ENCODE measurements around the gene ACSM2A. TPM values are rescaled to one million over a fixed set of nuclear protein-coding genes. Genes with fewer than 3 reads are reported as not detected.
"Not testable (repeated sequence)": the region's sequence is repeated elsewhere in the genome, so short reads cannot be mapped to it uniquely, and the experiment has no call there.

ACSM2A gene
- total RNA-seq, 1 donor from 2014 or later: not detected

DNA sequence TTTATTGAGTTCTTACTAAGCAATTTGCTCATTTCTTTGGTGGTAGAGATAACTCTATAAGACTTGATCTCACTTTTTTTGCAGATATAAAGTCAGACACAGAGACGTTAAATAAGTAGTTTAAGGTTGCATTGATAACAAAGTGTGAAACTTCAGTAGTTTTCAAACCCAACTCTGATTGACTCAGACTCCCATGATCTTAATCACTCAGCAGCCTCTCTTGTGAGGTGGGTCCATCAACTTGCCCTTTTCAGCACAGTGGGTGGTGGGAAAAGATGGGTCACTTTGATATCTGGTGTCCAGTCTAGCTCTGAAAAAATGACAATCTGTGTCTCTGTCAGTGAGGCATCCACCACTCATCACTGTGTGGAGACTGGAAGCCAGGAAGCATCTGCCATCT lies 19.4 kb downstream of the ACSM2A start:
- DNase-seq; H3K36me3 ChIP-seq; intact Hi-C loops (cut with micrococcal nuclease); H3K4me3 ChIP-seq; H3K27ac ChIP-seq (replicated peaks); H3K4me1 ChIP-seq; H3K9me3 ChIP-seq (replicated peaks); H3K27me3 ChIP-seq (ENCODE audit: low read depth): not testable (repeated sequence)

DNA sequence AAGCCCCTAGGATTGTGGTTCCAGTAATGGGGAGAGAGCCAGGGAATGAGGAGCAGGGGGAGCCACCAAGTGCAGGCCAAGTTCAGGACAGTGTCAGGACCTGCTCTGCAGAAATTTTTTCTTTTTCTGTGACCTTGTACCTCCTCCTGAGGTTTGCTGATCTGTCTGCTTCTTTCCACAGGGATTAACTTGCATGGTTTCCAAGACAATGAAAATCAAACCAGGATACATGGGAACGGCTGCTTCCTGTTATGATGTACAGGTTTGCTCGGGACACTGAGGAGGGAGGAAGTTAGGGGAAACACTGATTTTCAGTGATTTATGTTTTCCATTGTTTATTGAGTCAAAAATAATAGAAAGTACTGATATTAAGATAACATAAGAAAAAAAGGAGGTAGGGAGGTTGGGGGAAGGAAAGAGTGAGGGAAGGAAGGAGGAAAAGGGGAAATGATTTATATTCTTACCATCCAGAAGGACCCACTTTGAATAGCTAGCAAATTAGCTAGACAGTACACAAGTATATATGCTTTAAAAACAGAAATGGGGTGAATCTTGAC lies 25.9 kb downstream of the ACSM2A start:
- H3K4me3 ChIP-seq; H3K36me3 ChIP-seq; H3K27me3 ChIP-seq (ENCODE audit: low read depth); H3K4me1 ChIP-seq; DNase-seq; H3K9me3 ChIP-seq (replicated peaks); intact Hi-C loops (cut with micrococcal nuclease): not testable (repeated sequence)
- peak overlapping the region; percentile 5 for H3K27ac ChIP-seq (replicated peaks)

DNA sequence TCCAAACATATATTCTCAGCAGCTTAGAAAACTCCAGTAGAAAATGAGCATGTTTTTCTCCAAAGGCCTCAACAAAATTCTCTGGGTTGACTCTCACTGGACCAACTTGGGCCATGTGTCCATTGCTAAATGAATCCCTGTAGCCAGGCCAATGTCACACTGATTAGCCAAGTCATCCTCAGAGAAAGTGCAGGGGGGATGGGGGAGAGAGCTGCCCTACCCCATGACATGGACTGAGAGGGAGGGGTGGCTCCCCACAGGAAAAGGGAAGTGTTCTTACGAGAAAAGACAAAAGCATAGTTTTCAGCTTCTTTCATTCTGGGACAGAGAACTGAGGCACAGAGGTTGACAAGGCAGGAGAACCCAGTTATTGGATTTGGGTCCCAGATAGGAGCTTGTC lies 32.7 kb downstream of the ACSM2A start:
- H3K27me3 ChIP-seq (ENCODE audit: low read depth); intact Hi-C loops (cut with micrococcal nuclease); H3K4me1 ChIP-seq; H3K9me3 ChIP-seq (replicated peaks); H3K4me3 ChIP-seq; H3K36me3 ChIP-seq; DNase-seq; H3K27ac ChIP-seq (replicated peaks): not testable (repeated sequence)

DNA sequence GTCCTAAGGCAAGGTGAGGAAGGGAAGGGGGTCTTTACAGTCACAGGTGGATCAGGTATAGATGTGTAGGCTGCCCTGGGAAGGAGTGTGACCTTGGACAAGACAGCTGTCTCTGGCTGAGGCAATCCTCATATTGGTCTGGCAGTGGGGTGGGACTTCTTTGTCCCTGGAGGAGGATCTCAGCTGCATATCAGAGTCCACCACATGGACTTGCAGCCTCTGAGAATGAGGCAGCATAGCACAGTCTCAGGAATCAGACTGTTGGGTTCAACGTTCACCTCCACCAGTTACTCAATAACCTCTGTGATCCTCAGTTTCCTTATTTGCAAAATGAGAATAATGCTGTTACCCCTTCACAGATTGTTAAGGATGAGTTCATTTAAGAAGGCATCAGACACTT lies 33.4 kb downstream of the ACSM2A start:
- TF ChIP-seq CTCF (IDR thresholded peaks at IDR 0.05; ENCODE audit: borderline replicate concordance): no peak
- no peak overlapping the region for H3K27ac ChIP-seq (replicated peaks)
- H3K4me1 ChIP-seq: no peaks in the 10 kb centered on the region
- intact Hi-C loops (cut with micrococcal nuclease): no loop called here
- H3K4me3 ChIP-seq: no peak overlapping the region
- DNase-seq: no peak
- H3K9me3 ChIP-seq (replicated peaks): no peaks in the 10 kb centered on the region
- H3K36me3 ChIP-seq: no peaks in the 10 kb centered on the region
- H3K27me3 ChIP-seq (ENCODE audit: low read depth): no peaks in the 10 kb centered on the region

GRCh38 chr16:20485408-20485807 lies 34.1 kb downstream of the ACSM2A start:
- Histone ChIP-seq H3K4me3 (no peak overlapping the region), H3K4me1 (no peaks in the 10 kb centered on the region), H3K9me3 (replicated peaks) (no peaks in the 10 kb centered on the region), H3K27me3 (ENCODE audit: low read depth) (no peaks in the 10 kb centered on the region), H3K27ac (replicated peaks) (no peak overlapping the region), H3K36me3 (no peaks in the 10 kb centered on the region)
- intact Hi-C loops (cut with micrococcal nuclease): no loop called here
- DNase-seq: no peak
- TF ChIP-seq CTCF (IDR thresholded peaks at IDR 0.05; ENCODE audit: borderline replicate concordance): no peak

DNA sequence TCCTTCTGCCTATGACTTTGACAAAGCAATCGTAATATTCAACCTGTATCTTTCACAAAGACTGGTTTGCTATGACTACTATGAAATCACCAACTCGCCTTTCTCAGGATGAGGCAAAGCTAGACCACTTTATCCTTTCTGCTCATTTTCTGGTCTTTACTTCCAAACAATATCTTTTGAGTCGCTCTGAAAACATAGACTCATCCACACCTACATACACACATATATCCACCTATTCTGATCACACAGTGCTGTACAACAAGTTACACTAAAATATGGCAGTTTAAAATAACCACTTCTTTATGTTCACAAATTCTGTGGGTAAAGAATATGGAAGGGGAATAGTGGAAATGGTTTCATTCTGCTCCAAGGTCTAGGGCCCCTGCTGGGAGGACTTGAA lies 39.7 kb downstream of the ACSM2A start:
- DNase-seq; H3K27me3 ChIP-seq (ENCODE audit: low read depth); H3K36me3 ChIP-seq; H3K4me3 ChIP-seq; intact Hi-C loops (cut with micrococcal nuclease); H3K9me3 ChIP-seq (replicated peaks); H3K27ac ChIP-seq (replicated peaks); H3K4me1 ChIP-seq: not testable (repeated sequence)

- H3K27ac ChIP-seq (replicated peaks); H3K4me3 ChIP-seq; H3K27me3 ChIP-seq (ENCODE audit: low read depth); H3K9me3 ChIP-seq (replicated peaks); H3K36me3 ChIP-seq; H3K4me1 ChIP-seq; intact Hi-C loops (cut with micrococcal nuclease); DNase-seq: not testable (repeated sequence)
Observed at GRCh38 chr16:20491448-20491847, 40.1 kb downstream of the ACSM2A start.

DNA sequence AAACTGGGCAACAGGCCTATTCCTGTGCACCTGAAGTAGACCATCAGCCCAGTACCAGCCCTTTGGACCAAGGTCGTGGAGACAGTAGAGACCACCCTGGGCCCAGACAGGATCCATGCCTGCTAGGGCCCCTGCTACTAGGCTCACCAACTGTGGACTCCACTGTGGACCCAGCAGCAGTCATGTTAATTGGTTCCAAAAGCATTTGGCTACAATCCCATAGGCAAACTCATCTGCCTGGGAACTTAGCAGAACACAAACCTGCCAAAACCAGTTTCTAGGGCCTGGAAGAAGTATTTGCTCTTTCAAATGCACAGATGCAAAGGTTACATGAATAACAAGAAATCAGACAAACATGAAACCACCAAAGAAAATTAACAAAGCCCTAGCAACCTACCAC lies 53.1 kb downstream of the ACSM2A start:
- intact Hi-C loops (cut with micrococcal nuclease): no loop called here
- Histone ChIP-seq H3K27me3 (ENCODE audit: low read depth) (no peaks in the 10 kb centered on the region), H3K4me3 (no peak overlapping the region), H3K36me3 (no peaks in the 10 kb centered on the region), H3K4me1 (no peaks in the 10 kb centered on the region), H3K9me3 (replicated peaks) (peaks cover 26% of the 10 kb centered on the region), H3K27ac (replicated peaks) (no peak overlapping the region)
- no peak for DNase-seq
- TF ChIP-seq CTCF (IDR thresholded peaks at IDR 0.05; ENCODE audit: borderline replicate concordance): no peak
